CD4-positive, alpha-beta T cell treated with Interleukin-4 for 1 hour (primary cell): ENCODE measurements around the gene CMIP.
"Not testable (repeated sequence)": the region's sequence is repeated elsewhere in the genome, so short reads cannot be mapped to it uniquely, and the experiment has no call there.

Experiments
- DNase-seq, 2 donors: peaks; one replicate each; pipeline ENCODE4 v3.0.0-alpha.2; 2020 to 2022

CMIP gene

GRCh38 chr16:81520151-81520470, 75.5 kb downstream of the CMIP start:
- DNase-seq = no peak

- peak in 1 of 2 donors; percentile 30 for DNase-seq
Observed at GRCh38 chr16:81520560-81521135, 76.0 kb downstream of the CMIP start.

- DNase-seq = peak; percentile 91 to 92
Observed at GRCh38 chr16:81521141-81521626, 76.6 kb downstream of the CMIP start.

- DNase-seq = peak; percentile 75 to 77
Observed at GRCh38 chr16:81522108-81522701, 77.6 kb downstream of the CMIP start.

- DNase-seq = peak; percentile 26 to 45
Observed at GRCh38 chr16:81522851-81523250, 78.2 kb downstream of the CMIP start.

- DNase-seq = peak in 1 of 2 donors; percentile 9
Observed at GRCh38 chr16:81523387-81524115, 78.9 kb downstream of the CMIP start.

- peak; percentile 84 to 88 for DNase-seq
Observed at GRCh38 chr16:81524382-81524781, 79.8 kb downstream of the CMIP start.

GRCh38 chr16:81524885-81525284, 80.3 kb downstream of the CMIP start:
- DNase-seq = not testable (repeated sequence)

- no peak for DNase-seq
Observed at GRCh38 chr16:81526199-81526598, 81.6 kb downstream of the CMIP start.

- peak; percentile 50 to 51 for DNase-seq
Observed at GRCh38 chr16:81526935-81527334, 82.3 kb downstream of the CMIP start.

GRCh38 chr16:81527477-81528178, 83.0 kb downstream of the CMIP start:
- no peak for DNase-seq

GRCh38 chr16:81528256-81528655, 83.6 kb downstream of the CMIP start:
- DNase-seq = no peak

GRCh38 chr16:81530296-81530721, 85.7 kb downstream of the CMIP start:
- DNase-seq = no peak

- DNase-seq = no peak
Observed at GRCh38 chr16:81530814-81531213, 86.2 kb downstream of the CMIP start.

GRCh38 chr16:81531419-81531821, 86.8 kb downstream of the CMIP start:
- no peak for DNase-seq

GRCh38 chr16:81532491-81533174, 88.0 kb downstream of the CMIP start:
- no peak for DNase-seq

GRCh38 chr16:81533175-81533507, 88.5 kb downstream of the CMIP start:
- no peak for DNase-seq

- no peak for DNase-seq
Observed at GRCh38 chr16:81535679-81536360, 91.2 kb downstream of the CMIP start.

- no peak for DNase-seq
Observed at GRCh38 chr16:81536648-81537047, 92.0 kb downstream of the CMIP start.

- no peak for DNase-seq
Observed at GRCh38 chr16:81537721-81538561, 93.3 kb downstream of the CMIP start.

GRCh38 chr16:81539009-81539758, 94.6 kb downstream of the CMIP start:
- no peak for DNase-seq
